Measurements from ENCODE around the gene RBX1. TPM values are rescaled to one million over a fixed set of nuclear protein-coding genes. Genes with fewer than 3 reads are reported as not detected.

RBX1 gene
- total RNA-seq, 6 donors from 2014 or later, result 14.6 to 55.5 (median 46.1) TPM

DNA sequence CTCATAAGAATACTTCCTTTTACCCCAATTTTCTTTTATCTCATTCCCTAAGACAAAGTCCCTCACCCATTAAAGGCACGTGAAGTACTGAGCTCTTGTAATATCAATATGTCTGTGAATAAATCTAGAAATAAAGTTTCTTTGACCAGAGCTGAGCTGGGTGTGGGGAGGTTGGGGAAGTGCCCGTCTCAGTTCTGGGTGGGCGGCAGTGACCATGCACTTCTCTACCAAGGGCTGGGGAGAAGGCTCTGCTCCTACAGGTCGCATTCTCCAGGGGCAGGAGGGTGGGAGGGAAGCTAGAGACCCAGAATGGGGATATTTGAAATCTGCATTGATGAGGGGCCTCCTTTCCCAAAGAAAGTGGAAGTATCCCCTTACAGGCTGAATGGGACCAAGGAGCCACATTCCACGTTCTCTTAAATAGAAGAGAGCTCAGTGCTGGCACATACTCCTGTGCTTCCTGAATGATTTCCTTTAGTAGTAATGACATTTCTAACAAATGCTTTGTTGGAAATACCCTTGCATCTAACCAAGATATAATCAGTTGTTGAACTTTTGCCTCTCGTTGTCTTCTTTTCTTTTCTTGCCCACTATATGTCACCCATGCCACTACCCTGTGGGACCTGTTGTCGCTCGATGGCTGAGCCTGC is 16.1 kb downstream of the RBX1 start:
- Histone ChIP-seq H3K4me1 (peaks cover 4 to 14% (median 6%) of the 10 kb centered on the region in 4 donors), H3K9me3 (no peaks in the 10 kb centered on the region), H3K27me3 (no peaks in the 10 kb centered on the region), H3K4me3 (no peak overlapping the region), H3K36me3 (peaks cover 19 to 99% (median 38%) of the 10 kb centered on the region in 4 donors), H3K27ac (peak overlapping the region in 2 of 4 donors; percentile 17 to 28)
- WGBS, 2 donors, result 60 to 69% methylated on average over 8 of the region's 8 CpGs
- DNase-seq, result peak in 1 of 2 donors; percentile 25
- TF ChIP-seq POLR2A (IDR thresholded peaks at IDR 0.05) (no peak), EP300 (IDR thresholded peaks at IDR 0.05) (no peak), POLR2AphosphoS5 (IDR thresholded peaks at IDR 0.05) (no peak)
- TF ChIP-seq, protein P1, sequence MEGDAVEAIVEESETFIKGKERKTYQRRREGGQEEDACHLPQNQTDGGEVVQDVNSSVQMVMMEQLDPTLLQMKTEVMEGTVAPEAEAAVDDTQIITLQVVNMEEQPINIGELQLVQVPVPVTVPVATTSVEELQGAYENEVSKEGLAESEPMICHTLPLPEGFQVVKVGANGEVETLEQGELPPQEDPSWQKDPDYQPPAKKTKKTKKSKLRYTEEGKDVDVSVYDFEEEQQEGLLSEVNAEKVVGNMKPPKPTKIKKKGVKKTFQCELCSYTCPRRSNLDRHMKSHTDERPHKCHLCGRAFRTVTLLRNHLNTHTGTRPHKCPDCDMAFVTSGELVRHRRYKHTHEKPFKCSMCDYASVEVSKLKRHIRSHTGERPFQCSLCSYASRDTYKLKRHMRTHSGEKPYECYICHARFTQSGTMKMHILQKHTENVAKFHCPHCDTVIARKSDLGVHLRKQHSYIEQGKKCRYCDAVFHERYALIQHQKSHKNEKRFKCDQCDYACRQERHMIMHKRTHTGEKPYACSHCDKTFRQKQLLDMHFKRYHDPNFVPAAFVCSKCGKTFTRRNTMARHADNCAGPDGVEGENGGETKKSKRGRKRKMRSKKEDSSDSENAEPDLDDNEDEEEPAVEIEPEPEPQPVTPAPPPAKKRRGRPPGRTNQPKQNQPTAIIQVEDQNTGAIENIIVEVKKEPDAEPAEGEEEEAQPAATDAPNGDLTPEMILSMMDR (IDR thresholded peaks at IDR 0.05), result no peak
- peak in 1 of 2 donors; percentile 45 for ATAC-seq (ENCODE audit: low FRiP score in 2 of 2)

DNA sequence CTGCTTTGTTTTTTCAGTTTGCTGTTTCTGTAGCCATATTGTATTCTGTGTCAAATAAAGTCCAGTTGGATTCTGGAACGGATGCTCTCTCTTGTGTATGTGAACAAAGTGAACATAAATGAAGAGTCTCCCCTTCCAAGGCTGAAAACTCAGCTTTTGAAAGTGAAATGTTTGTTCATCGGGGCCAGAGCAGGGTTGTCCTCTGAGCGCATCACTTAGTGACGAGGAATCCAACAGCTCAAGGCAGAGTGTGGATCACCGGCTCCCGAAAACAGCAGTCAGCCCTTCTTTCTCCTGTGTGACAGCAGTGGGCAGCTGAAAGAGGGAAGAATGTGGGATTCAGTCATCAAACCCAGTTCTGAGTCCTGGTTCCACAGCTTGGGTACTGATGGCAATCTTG is 21.4 kb downstream of the RBX1 start:
- peaks cover 9 to 62% (median 25%) of the 10 kb centered on the region in 4 donors for H3K36me3 ChIP-seq
- no peak for ATAC-seq (ENCODE audit: low FRiP score in 2 of 2)
- WGBS, 2 donors, result 95% methylated on average over 6 of the region's 6 CpGs

DNA sequence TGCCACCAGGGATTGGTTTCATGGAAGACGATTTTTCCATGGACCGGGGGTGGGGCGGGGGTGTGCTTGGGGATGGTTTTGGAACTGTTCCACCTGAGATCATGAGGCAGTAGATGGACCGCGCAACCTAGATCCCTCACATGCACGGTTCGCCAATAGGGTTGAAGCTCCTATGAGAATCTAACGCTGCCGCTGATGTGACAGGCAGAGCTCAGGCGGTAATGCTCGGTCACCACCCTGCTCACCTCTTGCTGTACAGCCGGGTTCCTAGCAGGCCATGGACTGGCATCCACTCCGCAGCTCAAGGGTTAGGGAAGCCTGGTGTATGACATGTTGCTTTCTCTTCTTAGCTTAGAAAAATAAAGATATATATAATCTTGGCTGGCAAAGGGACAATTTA is 22.0 kb downstream of the RBX1 start:
- no peaks in the 10 kb centered on the region for H3K9me3 ChIP-seq
- H3K27me3 ChIP-seq, result no peaks in the 10 kb centered on the region
- H3K27ac ChIP-seq, result no peak overlapping the region
- H3K4me3 ChIP-seq, result no peak overlapping the region
- TF ChIP-seq POLR2AphosphoS5 (IDR thresholded peaks at IDR 0.05) (no peak), EP300 (IDR thresholded peaks at IDR 0.05) (no peak), POLR2A (IDR thresholded peaks at IDR 0.05) (no peak)
- TF ChIP-seq, protein P1 (IDR thresholded peaks at IDR 0.05), result no peak
- no peak for DNase-seq
- H3K4me1 ChIP-seq, result no peaks in the 10 kb centered on the region
- no peak for ATAC-seq (ENCODE audit: low FRiP score in 2 of 2)
- 96% methylated on average over 9 to 13 of the region's 13 CpGs for WGBS, 2 donors
- peaks cover 7 to 57% (median 21%) of the 10 kb centered on the region in 4 donors for H3K36me3 ChIP-seq

More for the DNA sequence above, 21.4 kb downstream of the RBX1 start:
- H3K27ac ChIP-seq, result no peak overlapping the region
- no peak overlapping the region for H3K4me3 ChIP-seq
- TF ChIP-seq EP300 (IDR thresholded peaks at IDR 0.05) (no peak), POLR2AphosphoS5 (IDR thresholded peaks at IDR 0.05) (no peak), POLR2A (IDR thresholded peaks at IDR 0.05) (no peak)
- TF ChIP-seq, protein P1 (IDR thresholded peaks at IDR 0.05), result no peak
- peaks cover 0 to 2% (median 0%) of the 10 kb centered on the region in 4 donors for H3K4me1 ChIP-seq
- DNase-seq, result no peak
- H3K27me3 ChIP-seq, result no peaks in the 10 kb centered on the region
- H3K9me3 ChIP-seq, result no peaks in the 10 kb centered on the region

DNA sequence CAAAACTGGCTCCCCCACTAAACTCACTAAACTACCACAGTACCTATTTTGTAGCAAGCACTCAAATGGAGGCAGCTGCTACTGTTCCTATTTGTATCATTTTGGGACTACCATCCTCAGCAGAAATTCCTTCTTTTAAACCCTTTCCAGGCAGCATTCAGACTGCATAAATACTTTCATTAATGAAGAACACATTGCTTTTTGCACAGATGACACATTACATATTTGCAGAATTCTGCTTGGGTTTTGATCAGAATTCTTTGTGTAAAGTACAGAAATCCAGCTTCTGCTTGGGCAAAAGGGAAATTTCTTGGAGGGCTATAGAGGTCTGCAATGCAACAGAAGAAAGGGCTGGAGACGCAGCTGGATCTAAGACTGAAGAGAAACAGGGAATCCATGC is 24.2 kb downstream of the RBX1 start:
- H3K9me3 ChIP-seq, result no peaks in the 10 kb centered on the region
- H3K4me3 ChIP-seq, result no peak overlapping the region
- no peaks in the 10 kb centered on the region for H3K27me3 ChIP-seq
- DNase-seq (no peak), ATAC-seq (ENCODE audit: low FRiP score in 2 of 2) (no peak)
- H3K4me1 ChIP-seq, result no peaks in the 10 kb centered on the region
- H3K27ac ChIP-seq, result no peak overlapping the region
- TF ChIP-seq, protein P1 (IDR thresholded peaks at IDR 0.05), result no peak
- TF ChIP-seq POLR2AphosphoS5 (IDR thresholded peaks at IDR 0.05) (no peak), POLR2A (IDR thresholded peaks at IDR 0.05) (no peak), EP300 (IDR thresholded peaks at IDR 0.05) (no peak)
- WGBS, 2 donors, result 85 to 87% methylated on average over 1 of the region's 1 CpG
- peaks cover 7 to 34% (median 9%) of the 10 kb centered on the region in 4 donors for H3K36me3 ChIP-seq
